Prostate gland (tissue), 2 donors: ENCODE data around the gene A3GALT2. TPM values are rescaled to one million over a fixed set of nuclear protein-coding genes. Genes with fewer than 3 reads are reported as not detected.

Experiments used
- DNase-seq: peaks from one replicate; pipeline ENCODE4 v3.0.0-alpha.2; 2019; ENCODE audit warnings: low spot score
- H3K27ac ChIP-seq, 2 donors: fragments of 200-600 bp; sonication (generic); 2 replicates each; pipeline ENCODE4 v1.5.1; 2017 to 2019
- H3K27me3 ChIP-seq: fragments of 200-600 bp; sonication (generic); replicated peaks from 2 replicates; pipeline ENCODE4 v1.5.1; 2019; ENCODE audit not compliant: insufficient read depth
- H3K36me3 ChIP-seq, 2 donors: fragments of 200-600 bp; sonication (generic); 1 replicate in 1 of 2; 2 replicates in 1 of 2; pipeline versions ENCODE4 v1.5.1 to v1.8.1; 2017 to 2019
- H3K4me1 ChIP-seq: fragments of 200-600 bp; sonication (generic); replicated peaks from 2 replicates; pipeline ENCODE4 v1.5.1; 2019
- H3K4me3 ChIP-seq, 2 donors: fragments of 200-600 bp; sonication (generic); 2 replicates each; pipeline ENCODE4 v1.5.1; 2017 to 2019
- H3K9me3 ChIP-seq: fragments of 200-600 bp; sonication (generic); 2 replicates; pipeline ENCODE4 v1.5.1; 2017
- POLR2A ChIP-seq: fragments of 450-650 bp; IDR thresholded peaks from one replicate; pipeline ENCODE4 v1.6.1; 2016; ENCODE audit warnings: antibody characterized with exemption, mild to moderate bottlenecking
- POLR2AphosphoS5 ChIP-seq: sonication (generic); formaldehyde crosslinking; IDR thresholded peaks from one replicate; pipeline ENCODE4 v1.6.1; 2017; ENCODE audit warnings: antibody characterized with exemption
- WGBS: methylation state at CpG from one replicate; pipeline ENCODE4 v1.1.5; 2018; 5-methylcytosine and 5-hydroxymethylcytosine counted together
- intact Hi-C: fragments of 100-400 bp; cut with DNase I; formaldehyde crosslinking; loops from one replicate; pipeline ENCODE4 v1.14.2; 2022
- total RNA-seq, 2 donors: library from RNA; depleted of rRNA; stranded (reverse); fragments of >200 nt; gene quantifications; one replicate each; pipeline ENCODE4 v1.1.0, GENCODE V29; 2016
- TF ChIP-seq, protein P1 (sequence below), 4 experiments: fragments of 200-600 bp in 2 of 4; fragments of 450-650 bp in 2 of 4; sonication (generic) in 2 of 4; IDR thresholded peaks; 1 replicate in 3 of 4; 2 replicates in 1 of 4; pipeline ENCODE4 v1.5.1; 2016 to 2019; ENCODE audit warnings: antibody characterized with exemption in 4 of 4, mild to moderate bottlenecking in 2 of 4, moderate library complexity in 2 of 4

The A3GALT2 gene
- total RNA-seq, 2 donors from 2014 or later = 0.46 TPM; not detected in 1

DNA sequence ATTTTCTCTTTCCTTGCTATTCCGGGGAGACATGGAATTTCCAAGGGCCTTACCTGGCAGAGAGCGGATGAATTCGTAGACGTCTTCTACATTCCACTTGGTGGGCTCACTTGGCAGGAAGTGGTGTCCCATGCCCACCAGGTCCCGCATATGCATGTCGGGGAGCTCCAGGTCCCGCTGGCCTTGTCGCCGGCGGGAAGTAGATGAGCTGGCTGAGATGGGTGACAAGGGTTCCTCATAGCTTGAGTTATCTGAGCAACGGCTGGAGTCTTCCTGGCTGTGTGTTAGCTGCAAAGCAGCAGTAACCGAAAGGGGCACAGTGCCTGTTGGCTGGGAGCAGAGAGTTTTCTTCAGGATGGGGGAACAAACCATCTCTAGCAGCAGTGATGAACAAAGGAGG is 7.9 kb upstream of the A3GALT2 start:
- Histone ChIP-seq H3K4me1 (no peaks in the 10 kb centered on the region), H3K36me3 (peaks cover 22 to 38% of the 10 kb centered on the region in 2 donors), H3K27me3 (no peaks in the 10 kb centered on the region), H3K4me3 (no peak overlapping the region), H3K27ac (no peak overlapping the region), H3K9me3 (no peaks in the 10 kb centered on the region)
- intact Hi-C loops = no loop called here
- no peak for DNase-seq
- WGBS = 94% methylated on average over 12 of the region's 12 CpGs
- TF ChIP-seq POLR2A = no peak
- TF ChIP-seq POLR2AphosphoS5 = no peak
- TF ChIP-seq, protein P1, sequence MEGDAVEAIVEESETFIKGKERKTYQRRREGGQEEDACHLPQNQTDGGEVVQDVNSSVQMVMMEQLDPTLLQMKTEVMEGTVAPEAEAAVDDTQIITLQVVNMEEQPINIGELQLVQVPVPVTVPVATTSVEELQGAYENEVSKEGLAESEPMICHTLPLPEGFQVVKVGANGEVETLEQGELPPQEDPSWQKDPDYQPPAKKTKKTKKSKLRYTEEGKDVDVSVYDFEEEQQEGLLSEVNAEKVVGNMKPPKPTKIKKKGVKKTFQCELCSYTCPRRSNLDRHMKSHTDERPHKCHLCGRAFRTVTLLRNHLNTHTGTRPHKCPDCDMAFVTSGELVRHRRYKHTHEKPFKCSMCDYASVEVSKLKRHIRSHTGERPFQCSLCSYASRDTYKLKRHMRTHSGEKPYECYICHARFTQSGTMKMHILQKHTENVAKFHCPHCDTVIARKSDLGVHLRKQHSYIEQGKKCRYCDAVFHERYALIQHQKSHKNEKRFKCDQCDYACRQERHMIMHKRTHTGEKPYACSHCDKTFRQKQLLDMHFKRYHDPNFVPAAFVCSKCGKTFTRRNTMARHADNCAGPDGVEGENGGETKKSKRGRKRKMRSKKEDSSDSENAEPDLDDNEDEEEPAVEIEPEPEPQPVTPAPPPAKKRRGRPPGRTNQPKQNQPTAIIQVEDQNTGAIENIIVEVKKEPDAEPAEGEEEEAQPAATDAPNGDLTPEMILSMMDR (IDR thresholded peaks at IDR 0.05) = no peak

DNA sequence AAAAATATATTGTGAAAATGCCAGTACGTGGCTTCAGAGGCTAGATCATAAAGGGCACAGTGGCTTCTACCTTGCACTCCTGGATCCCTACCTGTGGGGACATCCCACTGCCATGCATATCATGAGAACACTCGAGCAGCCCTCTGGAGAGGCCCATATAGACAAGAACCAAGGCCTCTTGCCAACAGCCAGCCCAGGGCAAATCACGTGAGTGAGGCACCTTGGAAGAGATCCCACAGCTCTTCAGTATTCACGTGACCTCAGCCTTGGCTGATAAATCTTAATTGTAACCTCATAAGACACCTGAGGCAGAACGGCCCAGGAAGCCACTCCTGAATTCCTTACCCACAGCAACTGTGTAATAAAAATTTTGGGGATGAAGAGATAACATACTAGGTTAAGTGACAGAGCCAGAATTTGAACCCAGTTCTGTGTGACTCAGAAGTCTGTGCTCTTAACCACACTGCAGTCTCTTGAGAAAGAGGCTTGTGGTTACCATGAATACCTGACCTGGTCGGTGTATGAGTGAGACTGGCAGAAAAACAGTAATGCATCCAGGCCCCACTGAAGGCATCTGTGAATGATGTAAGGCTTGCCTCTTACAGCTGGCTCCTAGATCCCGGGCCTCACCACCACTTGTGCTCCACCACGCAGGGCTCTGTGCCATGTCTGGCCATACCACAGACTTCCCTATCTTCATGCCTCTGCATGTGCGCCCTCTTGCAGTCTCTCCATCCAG is 6.9 kb upstream of the A3GALT2 start:
- 30% methylated on average over 9 of the region's 9 CpGs for WGBS
- Histone ChIP-seq H3K9me3 (no peaks in the 10 kb centered on the region), H3K4me3 (no peak overlapping the region), H3K27ac (no peak overlapping the region), H3K4me1 (no peaks in the 10 kb centered on the region), H3K27me3 (no peaks in the 10 kb centered on the region), H3K36me3 (peaks cover 22 to 43% of the 10 kb centered on the region in 2 donors)
- TF ChIP-seq, protein P1 (IDR thresholded peaks at IDR 0.05) = no peak
- TF ChIP-seq POLR2AphosphoS5 = peak; percentile 81
- intact Hi-C loops = no loop called here
- DNase-seq = peak; percentile 76

DNA sequence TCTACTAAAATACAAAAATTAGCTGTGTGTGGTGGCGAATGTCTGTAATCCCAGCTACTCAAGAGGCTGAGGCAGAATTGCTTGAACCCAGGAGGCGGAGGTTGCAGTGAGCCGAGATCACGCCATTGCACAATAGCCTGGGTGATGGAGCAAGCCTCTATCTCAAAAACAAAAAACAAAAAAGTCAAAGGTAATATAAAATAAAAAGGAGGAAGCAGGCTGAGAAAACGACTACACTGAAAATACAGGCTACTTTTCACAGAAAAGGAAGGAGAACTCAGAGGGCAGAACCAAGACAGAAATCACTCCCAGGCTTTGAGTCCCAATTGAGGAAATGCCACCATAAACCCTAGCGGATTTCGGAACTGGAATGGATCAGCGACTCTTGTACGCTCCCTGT is 5.9 kb upstream of the A3GALT2 start:
- Histone ChIP-seq H3K4me1 (no peaks in the 10 kb centered on the region), H3K36me3 (peaks cover 22 to 48% of the 10 kb centered on the region in 2 donors), H3K27me3 (no peaks in the 10 kb centered on the region), H3K4me3 (no peak overlapping the region), H3K9me3 (no peaks in the 10 kb centered on the region), H3K27ac (no peak overlapping the region)
- no peak for DNase-seq
- TF ChIP-seq POLR2AphosphoS5 (no peak), POLR2A (no peak)
- TF ChIP-seq, protein P1 (IDR thresholded peaks at IDR 0.05) = no peak
- intact Hi-C loops = no loop called here
- 83% methylated on average over 9 of the region's 9 CpGs for WGBS

DNA sequence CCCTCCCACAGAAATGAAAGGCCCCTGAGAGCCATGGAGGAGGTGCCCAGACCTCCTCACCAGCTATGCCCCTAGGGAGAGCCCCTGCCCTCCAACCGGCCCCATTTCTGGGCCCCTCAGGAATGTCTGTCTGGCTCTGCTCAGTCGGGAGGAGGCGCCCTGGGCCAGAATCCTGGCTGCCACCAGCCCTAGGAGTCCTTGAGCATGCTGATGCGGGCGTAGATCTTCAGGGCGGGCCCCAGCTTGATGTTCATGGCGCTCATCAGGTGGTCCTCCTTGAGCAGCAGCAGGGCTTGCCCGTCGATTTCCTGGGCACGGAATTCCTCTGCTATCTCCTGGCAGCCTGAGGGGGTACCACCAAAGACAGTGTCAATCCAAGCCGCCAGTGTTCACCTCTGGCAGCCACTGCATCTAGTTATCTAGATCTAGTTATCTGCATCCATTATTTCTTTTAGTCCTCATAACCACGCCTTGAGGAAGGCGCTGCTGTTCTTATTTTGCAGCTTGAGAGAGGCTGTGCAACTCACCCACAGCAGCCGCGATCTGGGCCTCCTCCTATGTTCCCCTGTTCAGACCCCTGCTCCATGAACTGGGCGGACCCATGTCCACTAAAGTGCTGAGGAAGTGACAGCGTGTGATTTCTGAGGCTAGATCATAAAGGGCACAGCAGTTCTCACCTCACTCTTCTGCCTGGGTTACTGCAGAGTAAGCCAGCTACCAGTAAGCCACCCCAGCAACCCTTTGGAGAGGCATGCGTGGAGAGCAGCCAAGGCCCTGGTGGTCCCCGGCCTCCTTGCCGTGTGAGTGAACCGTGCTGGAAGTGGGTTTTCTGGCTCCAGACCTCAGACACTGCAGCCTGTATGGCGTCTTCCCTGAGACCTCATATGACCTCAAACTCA is 4.0 kb upstream of the A3GALT2 start:
- H3K4me3 ChIP-seq = no peak overlapping the region
- H3K27ac ChIP-seq = no peak overlapping the region
- H3K36me3 ChIP-seq = peaks cover 17 to 43% of the 10 kb centered on the region in 2 donors
- DNase-seq = no peak
- no peaks in the 10 kb centered on the region for H3K9me3 ChIP-seq
- TF ChIP-seq POLR2A (no peak), POLR2AphosphoS5 (no peak)
- TF ChIP-seq, protein P1 (IDR thresholded peaks at IDR 0.05) = no peak
- 65% methylated on average over 22 of the region's 22 CpGs for WGBS
- H3K27me3 ChIP-seq = no peaks in the 10 kb centered on the region
- no peaks in the 10 kb centered on the region for H3K4me1 ChIP-seq
- intact Hi-C loops = no loop called here
